ENCODE measurements around the gene HPCAL1. TPM values are rescaled to one million over a fixed set of nuclear protein-coding genes. Genes with fewer than 3 reads are reported as not detected.

Gene HPCAL1
- total and polyA plus RNA-seq, 2 of the 8 experiments (the other 6 are each of a cell fraction or from before 2014, with no cell fraction given): 5.8 to 8.6 TPM

DNA sequence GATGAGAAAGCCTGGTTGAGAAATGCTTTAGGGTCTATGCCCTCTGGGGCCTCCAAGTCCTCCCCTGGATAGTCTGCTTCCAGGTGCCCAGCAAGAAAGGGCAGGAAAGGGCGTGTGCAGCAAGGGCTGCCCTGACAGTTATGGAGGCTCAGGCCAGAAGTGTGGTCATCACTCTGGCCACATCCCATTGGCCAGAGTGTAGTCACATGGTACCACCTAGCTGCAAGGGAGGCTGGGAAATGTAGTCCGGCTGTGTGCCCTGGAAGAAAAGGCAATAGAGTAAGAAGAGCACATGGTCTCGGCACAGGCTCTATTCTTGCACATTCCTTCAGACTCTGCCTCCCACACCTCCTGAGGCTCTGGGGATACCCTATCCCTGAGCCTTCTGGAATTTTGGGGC lies 109.7 kb downstream of the HPCAL1 start (continued):
- no peak for TF ChIP-seq FOSL1 (IDR thresholded peaks at IDR 0.05; ENCODE audit: insufficient read depth, low read depth, low read length)
